G401 (cell line): ENCODE measurements around the gene TMEM59. TPM values are rescaled to one million over a fixed set of nuclear protein-coding genes. Genes with fewer than 3 reads are reported as not detected.
"Not testable (repeated sequence)": the region's sequence is repeated elsewhere in the genome, so short reads cannot be mapped to it uniquely, and the experiment has no call there.

ENCODE experiments used
- DNase-seq: peaks from one replicate; pipeline ENCODE4 v3.0.0-alpha.2; 2015; ENCODE audit warnings: low spot score
- in situ Hi-C: cut with HindIII; loops from 2 replicates; pipeline ENCODE4 v1.10.0; 2016; ENCODE audit warnings: low sequenced_read_pairs, mixed read lengths
- total RNA-seq: library from RNA; depleted of rRNA; stranded (reverse); fragments of >200 nt; shearing (Covaris generic); gene quantifications from 2 replicates; pipeline ENCODE4 v1.2.3, GENCODE V29; 2014; rRNA removed

The TMEM59 gene
- 125 and 126 TPM in 2 replicates for total RNA-seq

- in situ Hi-C loops, result no loop called here
- DNase-seq, result peak; percentile 99
Measured at GRCh38 chr1:54052934-54053744, at the start of gene TMEM59, which contains the start of gene TCEANC2. Gene TMEM59 (minus strand): TSS chr1:54053204. CDS start chr1:54053188, 16 bp downstream. Gene TCEANC2 (plus strand): TSS chr1:54053608. CDS start chr1:54054423, 815 bp downstream.

GRCh38 chr1:54100500-54100899 is 47.5 kb upstream of the TMEM59 start:
- DNase-seq, result no peak
- in situ Hi-C loops, result no loop called here

- no peak for DNase-seq
- in situ Hi-C loops, result no loop called here
Measured at GRCh38 chr1:54099061-54099610, 46.1 kb upstream of the TMEM59 start.

- in situ Hi-C loops, result no loop called here
- DNase-seq, result no peak
Measured at GRCh38 chr1:54096877-54097240, 43.9 kb upstream of the TMEM59 start.

GRCh38 chr1:54096227-54096876 is 43.3 kb upstream of the TMEM59 start:
- in situ Hi-C loops, result no loop called here
- DNase-seq, result no peak

- in situ Hi-C loops, result no loop called here
- no peak for DNase-seq
Measured at GRCh38 chr1:54095546-54096226, 42.7 kb upstream of the TMEM59 start.

GRCh38 chr1:54094730-54095105 is 41.7 kb upstream of the TMEM59 start:
- in situ Hi-C loops, result not testable (repeated sequence)

GRCh38 chr1:54094001-54094729 is 41.2 kb upstream of the TMEM59 start:
- no peak for DNase-seq
- in situ Hi-C loops, result no loop called here

More at GRCh38 chr1:54094730-54095105, 41.7 kb upstream of the TMEM59 start:
- DNase-seq, result not testable (repeated sequence)

GRCh38 chr1:54091666-54092065 is 38.7 kb upstream of the TMEM59 start:
- in situ Hi-C loops, result no loop called here
- no peak for DNase-seq

GRCh38 chr1:54088385-54088784 is 35.4 kb upstream of the TMEM59 start:
- DNase-seq, result no peak
- in situ Hi-C loops, result no loop called here

- in situ Hi-C loops, result no loop called here
- DNase-seq, result no peak
Measured at GRCh38 chr1:54086754-54087153, 33.8 kb upstream of the TMEM59 start.

- in situ Hi-C loops, result no loop called here
- DNase-seq, result no peak
Measured at GRCh38 chr1:54084794-54085193, 31.8 kb upstream of the TMEM59 start.

- peak; percentile 50 for DNase-seq
- in situ Hi-C loops, result no loop called here
Measured at GRCh38 chr1:54081306-54082270, 28.6 kb upstream of the TMEM59 start.

GRCh38 chr1:54080598-54081049 is 27.6 kb upstream of the TMEM59 start:
- DNase-seq, result no peak
- in situ Hi-C loops, result no loop called here

GRCh38 chr1:54077359-54077758 is 24.4 kb upstream of the TMEM59 start:
- DNase-seq, result no peak
- in situ Hi-C loops, result no loop called here

GRCh38 chr1:54070171-54070837 is 17.3 kb upstream of the TMEM59 start:
- in situ Hi-C loops, result no loop called here
- peak; percentile 81 for DNase-seq

GRCh38 chr1:54069791-54070170 is 16.8 kb upstream of the TMEM59 start:
- DNase-seq, result no peak
- in situ Hi-C loops, result no loop called here
